HepG2 (cell line): Measurements from ENCODE around the gene TM4SF18. TPM values are rescaled to one million over a fixed set of nuclear protein-coding genes. Genes with fewer than 3 reads are reported as not detected.

Experiments used
- ATAC-seq: fragments of 200-7000 bp; cut with Tn5 transposase; 3 replicates; pipeline ENCODE4 v1.9.1; 2020; ENCODE audit warnings: mild to moderate bottlenecking, moderate library complexity
- BruUV-seq: library from RNA; stranded (reverse); fragments of 400-500 nt; replicated peaks from 2 replicates; lab custom pipeline; 2021; lab: Mats Ljungman, UMichigan
- CTCF ChIA-PET: fragments of 300-600 bp; formaldehyde crosslinking; extraction: SDS; loops from one replicate; lab custom pipeline; 2021; ENCODE audit warnings: low total read pairs, inconsistent platforms, low intra/inter-chr PET ratio; lab: Yijun Ruan, JAX
- POLR2A ChIA-PET: fragments of 350-600 bp; sonication (Branson Sonifier 250); formaldehyde crosslinking; loops from one replicate; lab custom pipeline; 2020; ENCODE audit warnings: antibody characterized with exemption, inconsistent platforms; lab: Yijun Ruan, JAX
- DNase-seq: peaks from one replicate; pipeline ENCODE4 v3.0.0-alpha.2; 2015; ENCODE audit warnings: low spot score
- FAIRE-seq: peaks from 3 replicates; lab custom pipeline; 2011; peaks lifted over from hg19 to GRCh38; lab: Jason Lieb, UNC
- H2AFZ ChIP-seq: one replicate; pipeline ENCODE4 v1.6.1; 2011; ENCODE audit warnings: low read length, inconsistent platforms
- H3K27ac ChIP-seq: fragments of 300-600 bp; 3 replicates; pipeline ENCODE4 v1.8.0; 2011; ENCODE audit warnings: mixed run types, mild to moderate bottlenecking, mixed read lengths, low read length, inconsistent platforms; ENCODE audit not compliant: insufficient read depth; ENCODE audit errors: extremely low read length
- H3K27me3 ChIP-seq, 2 experiments: fragments of 200-600 bp in 1 of 2; 2 replicates in 1 of 2; 3 replicates in 1 of 2; pipeline versions ENCODE4 v1.6.0 to v1.8.0; 2011; ENCODE audit warnings: low read length in 2 of 2, mild to moderate bottlenecking in 2 of 2, moderate library complexity in 2 of 2, inconsistent platforms in 1 of 2; ENCODE audit not compliant: insufficient read depth in 2 of 2, control insufficient read depth in 1 of 2
- H3K36me3 ChIP-seq, 2 experiments: fragments of 200-600 bp in 1 of 2; replicated peaks in 1 of 2; 2 replicates in 1 of 2; 3 replicates in 1 of 2; pipeline versions ENCODE4 v1.5.1 to v1.8.0; 2011; ENCODE audit warnings: low read length in 2 of 2, inconsistent platforms in 1 of 2; ENCODE audit not compliant: insufficient read depth in 2 of 2, control insufficient read depth in 1 of 2
- H3K4me1 ChIP-seq: 2 replicates; pipeline ENCODE4 v1.5.1; 2012; ENCODE audit warnings: low read length, inconsistent platforms; ENCODE audit not compliant: insufficient read depth
- H3K4me2 ChIP-seq: 2 replicates; pipeline ENCODE4 v1.6.0; 2011; ENCODE audit warnings: low read depth, low read length, inconsistent platforms
- H3K4me3 ChIP-seq, 3 experiments: fragments of 200-600 bp in 1 of 3; sonication (generic), shearing (Covaris generic) in 1 of 3; replicated peaks in 1 of 3; 2 replicates each; pipeline ENCODE4 v1.5.1; 2011 to 2016; ENCODE audit warnings: low read length in 3 of 3, inconsistent platforms in 2 of 3, low read depth in 2 of 3, mild to moderate bottlenecking in 2 of 3, control low read depth in 1 of 3, mixed read lengths in 1 of 3; ENCODE audit not compliant: insufficient read depth in 1 of 3
- H3K79me2 ChIP-seq: one replicate; pipeline ENCODE4 v1.6.1; 2011; ENCODE audit warnings: low read length, inconsistent platforms; ENCODE audit not compliant: insufficient read depth
- H3K9ac ChIP-seq: 2 replicates; pipeline ENCODE4 v1.6.0; 2011; ENCODE audit warnings: mild to moderate bottlenecking, low read depth, low read length, inconsistent platforms; ENCODE audit not compliant: insufficient read depth
- H3K9me3 ChIP-seq: 2 replicates; pipeline ENCODE4 v1.5.1; 2012; ENCODE audit warnings: mild to moderate bottlenecking, low read length
- H4K20me1 ChIP-seq: 2 replicates; pipeline ENCODE4 v1.6.0; 2011; ENCODE audit warnings: inconsistent platforms, mild to moderate bottlenecking, low read length, moderate library complexity; ENCODE audit not compliant: insufficient read depth
- CEBPB ChIP-seq: IDR thresholded peaks from 2 replicates; pipeline ENCODE4 v1.6.1; 2011; ENCODE audit warnings: low read depth, low read length, improper control_type of control experiment, borderline replicate concordance
- HOXA9 ChIP-seq: sonication (generic); formaldehyde crosslinking; IDR thresholded peaks from 2 replicates; pipeline ENCODE4 v1.8.1; 2022; ENCODE audit warnings: missing genetic modification reagents, mild to moderate bottlenecking, moderate library complexity, borderline replicate concordance
- PITX1 ChIP-seq: sonication (generic); formaldehyde crosslinking; IDR thresholded peaks from 2 replicates; pipeline ENCODE4 v1.5.1; 2020; ENCODE audit warnings: mild to moderate bottlenecking, missing genetic modification reagents
- ZNF562 ChIP-seq: sonication (generic); formaldehyde crosslinking; IDR thresholded peaks from 2 replicates; pipeline ENCODE4 v1.8.0; 2022; ENCODE audit warnings: missing genetic modification reagents, borderline replicate concordance
- WGBS: methylation state at CpG from one replicate; pipeline ENCODE4 v1.1.6; 2017; ENCODE audit warnings: low lambda C conversion rate; 5-methylcytosine and 5-hydroxymethylcytosine counted together
- in situ Hi-C: cut with HindIII; loops from 2 replicates; pipeline ENCODE4 v1.10.0; 2017; ENCODE audit warnings: low pct_unique_long_range_greater_than_20kb; ENCODE audit not compliant: extremely low pct_ligation_motif_present
- intact Hi-C: fragments of 100-400 bp; cut with micrococcal nuclease; formaldehyde crosslinking; loops from one replicate; pipeline ENCODE4 v1.10.0; 2022; ENCODE audit not compliant: unreplicated experiment
- polyA plus RNA-seq, 8 experiments: library from polyadenylated mRNA; depleted of rRNA in 3 of 8; stranded (reverse) in 7 of 8; unstranded in 1 of 8; fragments of >200 nt; fragmentation: Illumina TruSeq in 4 of 8; extraction: Trizol in 4 of 8; gene quantifications; 2 replicates each; pipeline versions ENCODE4 v1.2.1 to v1.2.3, GENCODE V29; 2011 to 2016; ENCODE audit warnings: low read depth in 4 of 8, missing spikeins in 1 of 8, mixed read lengths in 1 of 8; ENCODE audit not compliant: insufficient read depth in 1 of 8
- total RNA-seq, 5 experiments: library from RNA; depleted of rRNA; stranded (reverse); fragments of >200 nt; fragmentation: Illumina TruSeq; extraction: Trizol; gene quantifications; 2 replicates each; pipeline ENCODE4 v1.2.3, GENCODE V29; 2016; ENCODE audit warnings: low read depth in 1 of 5
- TF ChIP-seq, protein P1 (sequence below): sonication (generic); formaldehyde crosslinking; conservative IDR thresholded peaks from 2 replicates; pipeline ENCODE4 v1.4.0; 2020; ENCODE audit warnings: mild to moderate bottlenecking, missing genetic modification reagents, moderate library complexity
- TF ChIP-seq, protein P2 (sequence below): sonication (generic); formaldehyde crosslinking; IDR thresholded peaks from 2 replicates; pipeline ENCODE4 v1.5.0; 2020; ENCODE audit warnings: missing genetic modification reagents, mild to moderate bottlenecking, borderline replicate concordance

The TM4SF18 gene
- total and polyA plus RNA-seq, 2 of the 13 experiments (the other 11 are each of a cell fraction or from before 2014, with no cell fraction given): 0.15 TPM; not detected in 1

DNA sequence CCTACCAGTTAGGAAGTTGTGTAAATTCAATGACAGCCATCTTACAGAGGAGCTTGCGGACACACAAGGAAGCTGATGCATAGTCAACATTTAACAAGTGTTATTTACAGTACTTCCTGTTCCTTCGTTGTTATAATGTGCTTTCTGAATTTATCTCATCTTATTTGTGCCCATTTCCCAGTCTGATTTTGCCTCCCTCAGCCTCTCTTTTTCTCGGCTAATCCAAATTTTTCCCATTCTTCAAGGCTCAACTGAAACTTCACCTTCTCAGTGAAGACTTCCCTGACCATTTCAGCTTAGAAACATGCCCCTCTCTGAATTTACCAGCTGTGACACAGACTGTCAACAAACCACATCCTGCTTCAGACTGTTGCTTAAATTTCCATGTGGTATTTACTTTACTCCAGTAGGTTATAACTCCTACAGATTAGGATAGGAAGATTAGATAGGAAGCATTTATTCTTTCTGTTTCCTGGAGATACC lies 56.1 kb downstream of the TM4SF18 start (continued):
- TF ChIP-seq, protein P1, sequence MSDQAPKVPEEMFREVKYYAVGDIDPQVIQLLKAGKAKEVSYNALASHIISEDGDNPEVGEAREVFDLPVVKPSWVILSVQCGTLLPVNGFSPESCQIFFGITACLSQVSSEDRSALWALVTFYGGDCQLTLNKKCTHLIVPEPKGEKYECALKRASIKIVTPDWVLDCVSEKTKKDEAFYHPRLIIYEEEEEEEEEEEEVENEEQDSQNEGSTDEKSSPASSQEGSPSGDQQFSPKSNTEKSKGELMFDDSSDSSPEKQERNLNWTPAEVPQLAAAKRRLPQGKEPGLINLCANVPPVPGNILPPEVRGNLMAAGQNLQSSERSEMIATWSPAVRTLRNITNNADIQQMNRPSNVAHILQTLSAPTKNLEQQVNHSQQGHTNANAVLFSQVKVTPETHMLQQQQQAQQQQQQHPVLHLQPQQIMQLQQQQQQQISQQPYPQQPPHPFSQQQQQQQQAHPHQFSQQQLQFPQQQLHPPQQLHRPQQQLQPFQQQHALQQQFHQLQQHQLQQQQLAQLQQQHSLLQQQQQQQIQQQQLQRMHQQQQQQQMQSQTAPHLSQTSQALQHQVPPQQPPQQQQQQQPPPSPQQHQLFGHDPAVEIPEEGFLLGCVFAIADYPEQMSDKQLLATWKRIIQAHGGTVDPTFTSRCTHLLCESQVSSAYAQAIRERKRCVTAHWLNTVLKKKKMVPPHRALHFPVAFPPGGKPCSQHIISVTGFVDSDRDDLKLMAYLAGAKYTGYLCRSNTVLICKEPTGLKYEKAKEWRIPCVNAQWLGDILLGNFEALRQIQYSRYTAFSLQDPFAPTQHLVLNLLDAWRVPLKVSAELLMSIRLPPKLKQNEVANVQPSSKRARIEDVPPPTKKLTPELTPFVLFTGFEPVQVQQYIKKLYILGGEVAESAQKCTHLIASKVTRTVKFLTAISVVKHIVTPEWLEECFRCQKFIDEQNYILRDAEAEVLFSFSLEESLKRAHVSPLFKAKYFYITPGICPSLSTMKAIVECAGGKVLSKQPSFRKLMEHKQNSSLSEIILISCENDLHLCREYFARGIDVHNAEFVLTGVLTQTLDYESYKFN: peak; percentile 54
- TF ChIP-seq HOXA9 (CRISPR knock-in tag): no peak
- TF ChIP-seq, protein P2, sequence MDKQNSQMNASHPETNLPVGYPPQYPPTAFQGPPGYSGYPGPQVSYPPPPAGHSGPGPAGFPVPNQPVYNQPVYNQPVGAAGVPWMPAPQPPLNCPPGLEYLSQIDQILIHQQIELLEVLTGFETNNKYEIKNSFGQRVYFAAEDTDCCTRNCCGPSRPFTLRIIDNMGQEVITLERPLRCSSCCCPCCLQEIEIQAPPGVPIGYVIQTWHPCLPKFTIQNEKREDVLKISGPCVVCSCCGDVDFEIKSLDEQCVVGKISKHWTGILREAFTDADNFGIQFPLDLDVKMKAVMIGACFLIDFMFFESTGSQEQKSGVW: no peak
- no peak for TF ChIP-seq ZNF562 (CRISPR knock-in tag)

GRCh38 chr3:149276619-149277018 lies 56.8 kb downstream of the TM4SF18 start:
- Histone ChIP-seq H3K4me2 (no peak overlapping the region), H3K36me3 (no peaks in the 10 kb centered on the region), H3K4me1 (peaks cover 53% of the 10 kb centered on the region), H4K20me1 (no peaks in the 10 kb centered on the region), H3K79me2 (no peaks in the 10 kb centered on the region), H2AFZ (no peak overlapping the region), H3K9me3 (no peaks in the 10 kb centered on the region), H3K4me3 (no peak overlapping the region), H3K9ac (no peak overlapping the region), H3K27ac (no peak overlapping the region), H3K27me3 (no peaks in the 10 kb centered on the region)
- CTCF ChIA-PET: interaction anchor here (6.4 kb wide), 1 partner anchor 156 kb away, joined by 123 read pairs; no protein-coding TSS in a partner anchor
- no peak for DNase-seq
- no peak for FAIRE-seq
- no TSS peak for BruUV-seq
- in situ Hi-C loops: no loop called here
- intact Hi-C loops: loop anchor here (10.0 kb wide), 1 partner anchor 208 kb away; no protein-coding TSS in a partner anchor
- no peak for ATAC-seq
- 94% methylated on average over 3 of the region's 3 CpGs for WGBS
- POLR2A ChIA-PET: interaction anchor here (1.2 kb wide), 1 partner anchor 24 kb away, joined by 4 read pairs; no protein-coding TSS in a partner anchor
- TF ChIP-seq CEBPB (0 out of 2 replicates have a peak, but pooled peaks have one; percentile 43), PITX1 (no peak)
